Measurements from ENCODE around the gene OR2V2. TPM values are rescaled to one million over a fixed set of nuclear protein-coding genes. Genes with fewer than 3 reads are reported as not detected.
"Not testable (repeated sequence)": the region's sequence is repeated elsewhere in the genome, so short reads cannot be mapped to it uniquely, and the experiment has no call there.

Gene OR2V2
- total and polyA plus RNA-seq, 8 donors: not detected

DNA sequence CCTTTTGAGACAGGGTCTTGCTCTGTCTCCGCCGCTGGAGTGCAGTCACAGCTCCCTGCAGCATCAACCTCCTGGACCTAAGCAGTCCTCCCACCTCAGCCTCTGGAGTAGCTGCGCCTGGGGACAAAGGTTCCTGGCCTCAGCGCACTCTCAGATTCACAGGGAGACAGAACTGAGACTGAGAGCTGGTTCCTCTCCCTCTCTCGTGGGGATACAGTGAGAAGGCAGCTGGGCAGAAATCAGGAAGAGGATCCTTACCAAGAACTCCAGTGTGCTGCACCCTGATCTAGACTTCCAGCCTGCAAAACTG lies 43.2 kb upstream of the OR2V2 start:
- H3K27ac ChIP-seq; H3K9me3 ChIP-seq; FAIRE-seq; H3K4me3 ChIP-seq; intact Hi-C loops (cut with DNase I); H3K36me3 ChIP-seq; H3K4me1 ChIP-seq: not testable (repeated sequence)
- DNase-seq (peak in 1 of 6 donors; percentile 5), ATAC-seq (peak in 1 of 4 donors; percentile 19)
- WGBS, 2 donors: 7 to 15% methylated on average over 5 of the region's 5 CpGs
- H3K27me3 ChIP-seq: peaks cover 0 to 19% (median 0%) of the 10 kb centered on the region in 4 donors

DNA sequence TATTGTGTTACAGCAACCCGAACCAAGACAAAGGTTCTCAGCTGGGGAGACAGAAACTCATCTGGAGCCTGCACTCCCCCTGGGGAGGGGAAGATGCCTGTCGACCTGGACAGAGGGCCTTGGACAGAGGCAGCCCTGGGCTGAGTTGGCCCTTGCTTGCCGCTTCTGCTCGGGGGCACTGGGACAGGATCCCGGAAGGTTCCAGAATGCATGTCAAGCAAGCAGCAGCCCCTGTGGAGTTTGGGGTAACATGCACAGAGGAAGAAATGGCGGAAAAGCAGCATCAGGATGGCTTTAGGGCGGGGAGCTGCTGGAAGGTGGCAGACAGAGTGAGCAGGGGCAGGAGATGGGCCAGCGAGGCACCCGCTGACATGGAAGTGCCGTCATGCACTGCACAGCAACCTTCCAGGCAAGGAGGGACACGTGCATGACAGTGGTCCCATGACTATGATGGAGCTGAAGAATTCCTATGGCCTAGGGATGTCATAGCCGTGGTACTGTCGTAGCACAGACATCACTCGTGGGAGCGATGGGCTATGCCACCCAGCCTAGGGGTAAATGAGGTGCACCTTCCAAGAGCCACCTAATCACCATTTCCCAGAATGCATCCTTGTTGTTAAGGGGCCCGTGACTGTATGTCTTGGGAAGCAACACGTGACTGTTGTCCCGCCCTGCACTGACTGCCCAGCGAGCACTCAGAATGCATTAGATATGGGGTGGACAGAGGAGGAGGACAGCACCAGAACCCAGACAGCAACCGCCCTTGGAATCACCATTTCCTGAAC lies 42.6 kb upstream of the OR2V2 start:
- WGBS, 2 donors: 57 to 62% methylated on average over 19 to 20 of the region's 20 CpGs
- H3K36me3 ChIP-seq; intact Hi-C loops (cut with DNase I); FAIRE-seq; H3K9me3 ChIP-seq; H3K4me3 ChIP-seq; H3K27ac ChIP-seq; ATAC-seq; H3K4me1 ChIP-seq: not testable (repeated sequence)
- H3K27me3 ChIP-seq: peaks cover 0 to 13% (median 0%) of the 10 kb centered on the region in 4 donors
- DNase-seq: peak in 2 of 6 donors; percentile 5 to 35

DNA sequence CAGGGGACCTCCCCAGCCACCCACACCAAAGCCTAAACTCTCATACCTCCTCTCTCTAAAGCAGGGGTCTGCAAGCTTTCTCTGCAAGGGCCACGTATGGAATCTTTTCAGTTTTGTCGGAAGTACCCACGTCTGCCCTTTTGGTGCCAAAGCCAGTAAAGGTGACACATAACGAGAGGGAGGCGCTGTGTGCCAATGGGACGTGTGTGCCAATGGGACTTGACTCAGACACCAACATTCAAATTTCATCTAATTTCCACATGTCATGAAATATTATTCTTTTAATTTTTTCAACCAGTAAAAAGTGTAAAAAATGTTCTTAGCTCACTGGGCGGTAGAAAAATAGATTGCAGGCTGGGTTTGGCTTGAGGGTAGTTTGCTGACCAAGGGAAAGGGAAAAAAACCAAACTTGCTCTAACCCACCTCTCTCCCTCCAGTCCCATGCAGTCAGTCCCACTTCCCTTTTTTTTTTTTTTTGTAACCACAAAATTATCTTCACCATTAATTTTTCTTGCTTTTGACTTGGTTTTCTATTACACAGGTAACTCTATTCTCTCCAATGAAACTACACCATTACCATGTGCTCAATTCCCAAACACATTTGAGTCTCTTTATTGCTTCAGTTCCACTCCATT lies 41.9 kb upstream of the OR2V2 start:
- FAIRE-seq (no peak), ATAC-seq (no peak), DNase-seq (no peak)
- WGBS, 2 donors: 61 to 74% methylated on average over 7 of the region's 7 CpGs
- no peak overlapping the region for H3K4me3 ChIP-seq
- no peaks in the 10 kb centered on the region for H3K4me1 ChIP-seq
- H3K27ac ChIP-seq: no peak overlapping the region
- no peaks in the 10 kb centered on the region for H3K36me3 ChIP-seq
- peaks cover 0 to 13% (median 0%) of the 10 kb centered on the region in 4 donors for H3K27me3 ChIP-seq
- TF ChIP-seq, protein P1, sequence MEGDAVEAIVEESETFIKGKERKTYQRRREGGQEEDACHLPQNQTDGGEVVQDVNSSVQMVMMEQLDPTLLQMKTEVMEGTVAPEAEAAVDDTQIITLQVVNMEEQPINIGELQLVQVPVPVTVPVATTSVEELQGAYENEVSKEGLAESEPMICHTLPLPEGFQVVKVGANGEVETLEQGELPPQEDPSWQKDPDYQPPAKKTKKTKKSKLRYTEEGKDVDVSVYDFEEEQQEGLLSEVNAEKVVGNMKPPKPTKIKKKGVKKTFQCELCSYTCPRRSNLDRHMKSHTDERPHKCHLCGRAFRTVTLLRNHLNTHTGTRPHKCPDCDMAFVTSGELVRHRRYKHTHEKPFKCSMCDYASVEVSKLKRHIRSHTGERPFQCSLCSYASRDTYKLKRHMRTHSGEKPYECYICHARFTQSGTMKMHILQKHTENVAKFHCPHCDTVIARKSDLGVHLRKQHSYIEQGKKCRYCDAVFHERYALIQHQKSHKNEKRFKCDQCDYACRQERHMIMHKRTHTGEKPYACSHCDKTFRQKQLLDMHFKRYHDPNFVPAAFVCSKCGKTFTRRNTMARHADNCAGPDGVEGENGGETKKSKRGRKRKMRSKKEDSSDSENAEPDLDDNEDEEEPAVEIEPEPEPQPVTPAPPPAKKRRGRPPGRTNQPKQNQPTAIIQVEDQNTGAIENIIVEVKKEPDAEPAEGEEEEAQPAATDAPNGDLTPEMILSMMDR (IDR thresholded peaks at IDR 0.05): no peak
- intact Hi-C loops (cut with DNase I): no loop called here
- H3K9me3 ChIP-seq: no peaks in the 10 kb centered on the region

DNA sequence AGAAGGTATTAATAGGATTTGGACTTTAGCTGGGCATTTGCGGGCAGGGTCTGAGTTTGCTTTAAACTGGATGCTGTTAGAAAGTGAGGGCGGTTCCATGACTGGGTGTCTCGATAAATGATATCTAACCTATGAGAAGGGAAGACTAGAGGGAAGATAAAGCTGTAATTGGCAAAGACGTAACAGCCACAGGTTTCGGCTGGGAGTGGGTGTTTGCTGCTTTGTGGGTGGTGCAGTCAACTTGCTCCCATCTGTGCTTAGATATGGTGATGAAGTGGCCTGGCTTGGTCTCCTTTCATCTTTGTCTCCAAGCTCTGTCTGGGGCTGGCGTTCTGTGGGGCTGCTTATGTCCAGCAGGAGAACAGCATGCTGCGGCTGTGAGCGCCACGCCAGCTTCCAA lies 39.7 kb upstream of the OR2V2 start:
- ATAC-seq (no peak), DNase-seq (peak in 1 of 6 donors; percentile 8), FAIRE-seq (no peak)
- TF ChIP-seq, protein P1 (IDR thresholded peaks at IDR 0.05): no peak
- Histone ChIP-seq H3K9me3 (no peaks in the 10 kb centered on the region), H3K27me3 (peaks cover 0 to 17% (median 0%) of the 10 kb centered on the region in 4 donors), H3K4me3 (no peak overlapping the region), H3K36me3 (no peaks in the 10 kb centered on the region), H3K4me1 (no peaks in the 10 kb centered on the region), H3K27ac (no peak overlapping the region)
- 63 to 68% methylated on average over 9 of the region's 9 CpGs for WGBS, 2 donors
- intact Hi-C loops (cut with DNase I): no loop called here

DNA sequence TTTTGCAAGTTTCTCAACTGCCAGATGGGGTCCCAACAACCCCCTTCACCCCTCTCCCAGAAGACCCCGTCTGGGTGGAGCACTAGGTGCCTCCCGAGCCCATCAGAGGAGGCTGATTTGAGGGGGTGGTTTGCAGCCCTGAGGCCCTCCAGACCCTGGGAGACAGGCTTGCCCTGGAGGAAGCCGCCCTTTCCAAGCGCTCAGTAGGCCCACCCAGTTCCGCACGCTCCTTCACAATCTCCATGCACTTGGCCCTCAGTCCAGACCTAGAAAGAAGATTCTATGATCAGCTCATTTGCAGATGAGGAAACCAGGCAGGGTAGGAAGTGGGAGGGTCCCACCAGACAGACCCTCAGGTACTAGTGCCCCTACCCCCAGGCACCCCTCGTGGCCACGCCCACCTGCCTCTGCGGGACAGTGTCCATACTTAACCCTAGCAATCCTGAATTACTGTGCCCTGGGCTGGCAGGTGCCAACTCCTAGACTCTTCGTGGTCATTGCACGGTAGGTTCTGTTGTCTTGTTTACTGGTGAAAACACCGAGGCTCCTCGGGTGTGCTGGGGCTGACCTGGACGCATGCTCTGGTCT lies 38.7 kb upstream of the OR2V2 start:
- no peak for FAIRE-seq
- 49 to 63% methylated on average over 14 of the region's 14 CpGs for WGBS, 2 donors
- Histone ChIP-seq H3K4me1 (no peaks in the 10 kb centered on the region), H3K4me3 (no peak overlapping the region), H3K27ac (no peak overlapping the region), H3K9me3 (no peaks in the 10 kb centered on the region), H3K36me3 (no peaks in the 10 kb centered on the region), H3K27me3 (peaks cover 0 to 17% (median 0%) of the 10 kb centered on the region in 4 donors)
- intact Hi-C loops (cut with DNase I): no loop called here
- TF ChIP-seq, protein P1 (IDR thresholded peaks at IDR 0.05): no peak
- peak in 2 of 6 donors; percentile 4 to 39 for DNase-seq
- no peak for ATAC-seq
